Left renal pelvis (tissue), 4 donors: ENCODE data around the gene FBXO44. TPM values are rescaled to one million over a fixed set of nuclear protein-coding genes. Genes with fewer than 3 reads are reported as not detected.
"Not testable (repeated sequence)": the region's sequence is repeated elsewhere in the genome, so short reads cannot be mapped to it uniquely, and the experiment has no call there.

Experiments
- DNase-seq, 4 donors: peaks; one replicate each; pipeline ENCODE4 v3.0.0-alpha.2; 2013; ENCODE audit warnings: low read depth in 4 of 4, low spot score in 3 of 4
- polyA plus RNA-seq, 4 donors: library from polyadenylated mRNA; unstranded; fragments of 120-200 nt; gene quantifications; one replicate each; pipeline ENCODE4 v1.2.1, GENCODE V29; 2013; ENCODE audit not compliant: insufficient read length in 4 of 4

FBXO44 gene, protein sequence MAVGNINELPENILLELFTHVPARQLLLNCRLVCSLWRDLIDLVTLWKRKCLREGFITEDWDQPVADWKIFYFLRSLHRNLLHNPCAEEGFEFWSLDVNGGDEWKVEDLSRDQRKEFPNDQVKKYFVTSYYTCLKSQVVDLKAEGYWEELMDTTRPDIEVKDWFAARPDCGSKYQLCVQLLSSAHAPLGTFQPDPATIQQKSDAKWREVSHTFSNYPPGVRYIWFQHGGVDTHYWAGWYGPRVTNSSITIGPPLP
- 10 to 100 TPM in 3 of 4 donors, 1 to 10 TPM in 1; 6.0 to 21.1 (median 14.8) TPM for polyA plus RNA-seq

- DNase-seq = no peak
Observed at GRCh38 chr1:11654137-11654938, at the start of gene FBXO44, which contains the start of gene FBXO2. FBXO44 (plus strand) TSS chr1:11654877; CDS start chr1:11655836, 959 bp downstream. FBXO2 (minus strand) TSS chr1:11654429; CDS start chr1:11654340, 89 bp downstream.

DNA sequence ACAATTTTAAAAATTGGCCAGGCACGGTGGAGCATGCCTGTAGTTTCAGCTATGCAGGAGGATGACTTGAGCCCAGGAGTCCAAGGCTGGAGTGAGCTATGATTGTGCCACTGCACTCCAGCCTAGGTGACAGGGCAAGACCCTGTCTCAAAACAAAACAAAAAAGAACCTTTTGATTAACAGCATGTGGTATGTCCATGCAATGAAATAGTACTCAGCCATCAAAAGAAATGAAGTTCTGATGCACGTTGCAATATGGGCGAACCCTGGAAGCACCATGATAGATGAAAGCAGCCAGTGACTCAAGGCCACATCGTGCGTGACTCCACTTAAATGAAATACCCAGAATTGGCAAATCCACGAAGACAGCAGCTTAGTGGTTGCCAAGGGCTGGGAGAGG lies 47.9 kb upstream of the FBXO44 start:
- no peak for DNase-seq

GRCh38 chr1:11608596-11609130 lies 46.0 kb upstream of the FBXO44 start:
- not testable (repeated sequence) for DNase-seq

DNA sequence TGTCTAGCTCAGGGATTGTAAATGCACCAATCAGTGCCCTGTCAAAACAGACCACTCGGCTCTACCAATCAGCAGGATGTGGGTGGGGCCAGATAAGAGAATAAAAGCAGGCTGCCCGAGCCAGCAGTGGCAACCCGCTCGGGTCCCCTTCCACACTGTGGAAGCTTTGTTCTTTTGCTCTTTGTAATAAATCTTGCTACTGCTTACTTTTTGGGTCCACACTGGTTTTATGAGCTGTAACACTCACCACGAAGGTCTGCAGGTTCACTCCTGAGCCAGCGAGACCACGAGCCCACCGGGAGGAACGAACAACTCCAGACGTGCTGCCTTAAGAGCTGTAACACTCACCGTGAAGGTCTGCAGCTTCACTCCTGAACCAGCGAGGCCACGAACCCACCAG lies 45.3 kb upstream of the FBXO44 start:
- DNase-seq = not testable (repeated sequence)

DNA sequence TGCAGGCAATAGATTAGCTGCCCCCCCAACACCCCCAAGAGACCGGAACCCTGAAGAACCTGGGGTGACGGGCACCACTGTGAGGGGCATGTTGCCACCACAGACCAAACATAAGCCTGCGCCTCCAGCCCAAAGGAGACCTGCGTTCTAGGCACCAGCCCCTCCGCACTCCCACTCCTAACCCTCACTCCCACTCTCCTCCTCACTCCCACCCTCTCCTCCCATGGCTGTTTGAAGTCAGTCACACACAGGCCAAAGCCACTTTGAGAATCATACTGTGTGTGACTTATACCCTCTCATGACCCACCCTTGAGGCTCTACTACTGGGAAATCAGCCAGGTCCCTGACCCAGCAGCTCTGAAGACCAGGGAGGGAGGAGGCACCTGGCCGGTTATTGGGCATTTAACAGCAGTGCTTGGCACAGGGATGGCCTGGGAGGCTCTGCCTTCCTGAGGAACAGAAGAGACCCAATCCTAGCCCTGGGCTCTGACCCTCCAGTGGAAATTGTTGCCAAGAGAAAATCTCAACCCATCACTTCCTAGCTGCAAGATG lies 44.0 kb upstream of the FBXO44 start:
- DNase-seq = no peak

DNA sequence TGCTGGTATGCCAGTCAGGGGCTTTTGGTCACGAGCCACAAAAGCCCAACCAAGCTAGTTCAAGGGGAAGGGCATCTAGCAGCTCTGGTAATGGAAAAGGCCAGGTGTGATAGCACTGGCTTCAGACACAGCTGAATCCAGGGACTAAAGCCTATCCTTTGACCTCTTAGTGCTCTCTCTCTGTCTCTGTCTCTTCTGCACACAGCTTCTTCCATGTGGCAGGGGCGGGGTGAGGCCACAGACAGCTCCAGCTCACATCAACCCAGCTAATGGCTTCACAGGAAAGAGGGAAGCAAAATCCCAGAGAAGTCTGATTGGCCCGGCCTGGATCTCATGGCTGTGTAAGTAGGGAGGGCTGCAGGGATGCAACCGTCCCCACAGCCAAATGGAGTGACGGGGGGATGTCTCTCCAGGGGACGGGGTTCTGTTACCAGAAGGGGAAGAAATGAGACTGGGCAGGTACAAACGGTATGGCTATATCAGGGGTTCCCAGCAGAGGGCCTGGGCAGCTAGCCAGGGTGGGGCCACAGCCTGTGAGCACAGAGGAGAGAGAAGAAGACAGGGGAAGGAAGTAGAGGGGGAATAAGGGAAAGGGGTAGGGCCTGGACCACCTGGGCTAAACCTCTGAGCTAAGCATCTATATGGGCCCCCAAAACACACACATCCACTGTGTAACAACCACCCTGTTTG lies 42.9 kb upstream of the FBXO44 start:
- no peak for DNase-seq

- DNase-seq = no peak
Observed at GRCh38 chr1:11613347-11613746, 41.3 kb upstream of the FBXO44 start.

DNA sequence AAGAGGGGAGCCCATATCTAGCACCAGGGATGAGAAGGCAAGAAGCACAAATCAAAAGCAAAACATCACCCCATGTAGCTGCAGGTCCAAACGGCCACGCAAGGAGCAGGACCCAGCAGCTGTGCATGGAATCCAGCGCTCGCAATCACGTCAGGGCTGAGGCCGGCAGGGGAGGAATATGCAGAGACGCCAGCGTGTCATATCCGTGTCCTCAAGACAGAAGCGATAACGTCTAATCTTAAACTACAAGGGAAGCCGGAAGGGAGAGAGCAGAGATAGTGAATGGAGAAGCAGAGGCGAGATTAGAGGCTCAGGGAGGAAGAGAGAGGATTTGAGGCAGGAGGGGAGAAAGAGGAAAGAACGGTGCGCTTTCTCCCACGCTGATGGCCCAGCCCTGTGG lies 39.6 kb upstream of the FBXO44 start:
- DNase-seq = no peak

DNA sequence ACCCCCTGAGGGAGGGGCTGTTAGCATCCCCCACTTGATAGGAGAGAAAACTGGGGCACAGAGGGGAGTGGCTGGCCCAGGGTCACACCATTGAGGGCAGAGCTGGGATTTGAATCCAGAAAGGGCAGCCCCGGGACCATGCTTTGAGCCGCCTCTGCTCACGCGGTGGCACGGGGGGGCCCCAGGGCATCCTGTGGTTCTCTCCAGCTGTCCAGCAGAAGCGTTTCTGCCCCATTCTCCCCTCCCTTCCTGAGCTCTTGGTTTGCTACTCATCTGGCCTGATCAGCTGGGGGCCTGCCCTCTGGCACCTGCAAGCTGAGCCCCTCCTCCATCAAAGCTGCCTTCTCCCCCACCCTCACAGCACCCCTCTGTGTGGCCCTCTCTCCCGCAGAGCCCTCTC lies 37.9 kb upstream of the FBXO44 start:
- DNase-seq = no peak

DNA sequence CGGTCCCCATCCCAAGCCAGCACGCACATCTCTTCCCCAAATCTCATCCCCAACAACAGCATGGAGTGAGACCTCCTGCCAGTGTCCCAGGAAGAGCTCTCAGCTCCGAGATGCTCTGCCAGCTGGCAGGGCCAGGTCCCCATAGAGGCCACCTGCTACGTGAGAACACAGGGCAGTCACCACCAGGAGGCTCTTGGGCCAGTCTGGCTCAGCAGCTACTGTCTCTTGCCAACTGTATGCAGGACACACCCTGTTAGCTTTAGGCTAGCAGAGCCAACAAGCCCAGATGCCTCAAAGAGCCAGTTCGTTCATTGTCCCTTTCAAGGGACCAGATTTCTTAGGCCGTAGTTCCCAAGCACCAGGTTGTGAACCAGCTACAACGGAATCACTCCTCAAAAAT lies 37.4 kb upstream of the FBXO44 start:
- DNase-seq = no peak

- DNase-seq = no peak
Observed at GRCh38 chr1:11617741-11618140, 36.9 kb upstream of the FBXO44 start.

- DNase-seq = no peak
Observed at GRCh38 chr1:11620405-11620804, 34.3 kb upstream of the FBXO44 start.

GRCh38 chr1:11620924-11621323 lies 33.8 kb upstream of the FBXO44 start:
- DNase-seq = no peak

GRCh38 chr1:11622398-11622797 lies 32.3 kb upstream of the FBXO44 start:
- no peak for DNase-seq

DNA sequence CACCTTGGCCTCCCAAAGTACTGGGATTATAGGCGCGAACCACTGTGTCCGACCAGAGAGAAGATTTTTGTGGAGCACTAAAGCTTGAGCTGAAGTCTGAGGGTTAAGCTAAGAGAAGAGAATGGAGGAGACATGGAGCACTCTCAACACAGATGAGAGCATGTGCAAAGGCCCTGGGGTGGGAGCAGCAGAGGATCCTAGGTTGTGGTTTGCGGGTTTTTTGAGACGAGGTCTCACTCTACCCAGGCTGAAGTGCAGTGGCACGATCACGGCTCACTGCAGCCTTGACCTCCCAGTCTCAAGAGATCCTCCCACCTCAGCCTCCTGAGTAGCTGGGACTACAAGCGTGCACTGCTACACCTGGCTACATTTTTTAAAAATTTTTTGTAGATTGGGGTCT lies 31.0 kb upstream of the FBXO44 start:
- no peak for DNase-seq

GRCh38 chr1:11626551-11626950 lies 28.1 kb upstream of the FBXO44 start:
- no peak for DNase-seq

GRCh38 chr1:11628767-11629166 lies 25.9 kb upstream of the FBXO44 start:
- DNase-seq = no peak

DNA sequence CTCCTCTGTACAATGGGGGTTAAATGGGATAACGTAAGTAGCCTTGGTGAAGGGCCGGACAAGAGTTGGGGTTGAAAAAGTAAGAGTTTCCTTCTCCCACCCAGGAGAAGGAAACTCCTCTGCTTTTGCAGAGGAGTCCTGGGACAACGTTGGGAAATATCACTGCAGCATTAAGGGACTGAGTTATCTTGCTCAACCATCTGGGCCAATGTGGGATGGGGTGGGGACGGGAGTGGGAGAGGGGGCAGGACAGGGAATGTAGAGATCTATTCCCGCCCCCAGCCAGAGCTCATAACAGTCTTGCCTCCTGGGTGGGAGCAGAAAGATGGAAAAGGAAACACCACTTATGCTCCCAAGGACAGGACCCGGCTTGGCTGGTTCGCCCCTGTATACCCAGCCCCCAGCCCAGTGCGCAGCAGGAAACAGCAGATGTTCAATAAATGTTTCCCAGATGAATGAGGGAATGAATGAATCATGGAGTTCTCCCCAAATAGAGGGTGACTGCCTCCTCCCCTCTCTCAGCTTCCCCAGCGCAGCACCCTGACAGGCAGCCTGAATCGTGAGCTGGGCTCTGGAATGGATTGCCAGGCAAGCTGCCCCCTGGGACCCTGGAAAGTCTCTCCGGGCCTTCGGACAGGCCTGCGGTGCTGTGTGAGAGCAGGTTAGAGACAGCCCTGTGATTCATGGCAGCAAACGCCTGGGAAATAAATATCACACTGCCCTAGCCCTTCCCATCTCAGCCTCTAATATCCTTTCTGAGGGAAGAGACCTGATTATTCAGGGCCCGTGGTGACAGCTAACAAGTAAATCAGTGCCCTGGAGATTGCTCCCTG lies 25.3 kb upstream of the FBXO44 start:
- DNase-seq = no peak

- DNase-seq = no peak
Observed at GRCh38 chr1:11634365-11635192, 20.1 kb upstream of the FBXO44 start.
